GM12801 (cell line): ENCODE results near the gene BCAS3.

ENCODE experiments used
- TF ChIP-seq, protein P1 (sequence below): IDR thresholded peaks from one replicate; pipeline ENCODE4 v1.5.1; 2011; ENCODE audit warnings: control low read depth; ENCODE audit not compliant: insufficient read length; ENCODE audit errors: extremely low read depth

Gene BCAS3

GRCh38 chr17:61065263-61065773, 387.7 kb downstream of the BCAS3 start:
- TF ChIP-seq, protein P1, sequence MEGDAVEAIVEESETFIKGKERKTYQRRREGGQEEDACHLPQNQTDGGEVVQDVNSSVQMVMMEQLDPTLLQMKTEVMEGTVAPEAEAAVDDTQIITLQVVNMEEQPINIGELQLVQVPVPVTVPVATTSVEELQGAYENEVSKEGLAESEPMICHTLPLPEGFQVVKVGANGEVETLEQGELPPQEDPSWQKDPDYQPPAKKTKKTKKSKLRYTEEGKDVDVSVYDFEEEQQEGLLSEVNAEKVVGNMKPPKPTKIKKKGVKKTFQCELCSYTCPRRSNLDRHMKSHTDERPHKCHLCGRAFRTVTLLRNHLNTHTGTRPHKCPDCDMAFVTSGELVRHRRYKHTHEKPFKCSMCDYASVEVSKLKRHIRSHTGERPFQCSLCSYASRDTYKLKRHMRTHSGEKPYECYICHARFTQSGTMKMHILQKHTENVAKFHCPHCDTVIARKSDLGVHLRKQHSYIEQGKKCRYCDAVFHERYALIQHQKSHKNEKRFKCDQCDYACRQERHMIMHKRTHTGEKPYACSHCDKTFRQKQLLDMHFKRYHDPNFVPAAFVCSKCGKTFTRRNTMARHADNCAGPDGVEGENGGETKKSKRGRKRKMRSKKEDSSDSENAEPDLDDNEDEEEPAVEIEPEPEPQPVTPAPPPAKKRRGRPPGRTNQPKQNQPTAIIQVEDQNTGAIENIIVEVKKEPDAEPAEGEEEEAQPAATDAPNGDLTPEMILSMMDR, result no peak

DNA sequence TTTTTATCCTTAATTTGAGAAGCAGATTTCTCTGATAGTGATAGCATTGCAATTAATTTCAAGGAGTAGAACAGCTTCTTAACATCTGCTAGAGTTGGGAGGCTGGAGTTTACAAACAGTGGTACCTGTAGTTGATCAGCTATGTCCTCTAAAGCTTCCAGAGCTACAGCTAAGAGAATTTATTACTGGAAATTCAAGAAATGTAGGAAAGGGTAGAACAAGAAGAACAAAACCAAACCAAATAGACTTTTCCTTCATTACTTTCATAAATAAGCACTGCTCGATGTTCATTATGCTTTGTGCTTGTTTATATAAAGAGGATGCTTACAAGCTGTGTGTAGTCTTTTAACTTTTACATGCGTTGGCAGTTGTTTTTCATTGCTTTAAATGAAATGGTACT, 388.4 kb downstream of the BCAS3 start:
- TF ChIP-seq, protein P1, result no peak

DNA sequence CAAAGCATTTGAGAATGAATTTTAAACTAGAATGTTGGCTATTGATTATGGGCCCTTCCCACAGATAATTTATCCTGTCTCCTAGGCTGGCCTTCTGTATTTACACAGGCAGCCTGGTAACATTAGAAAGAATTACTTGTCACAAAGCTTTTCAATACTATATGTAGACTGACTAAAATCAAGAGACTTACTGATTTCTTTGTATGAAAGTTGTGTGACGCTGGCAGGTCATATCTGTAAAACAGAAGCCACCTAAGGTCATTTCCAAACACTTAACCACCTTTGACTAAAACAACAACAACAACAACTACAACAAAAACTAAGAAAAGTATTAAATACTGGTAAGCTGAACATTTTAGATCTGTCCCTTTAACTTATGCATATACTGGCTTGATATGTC, 393.0 kb downstream of the BCAS3 start:
- TF ChIP-seq, protein P1, result no peak

GRCh38 chr17:61072648-61073047, 395.0 kb downstream of the BCAS3 start:
- TF ChIP-seq, protein P1, result no peak

DNA sequence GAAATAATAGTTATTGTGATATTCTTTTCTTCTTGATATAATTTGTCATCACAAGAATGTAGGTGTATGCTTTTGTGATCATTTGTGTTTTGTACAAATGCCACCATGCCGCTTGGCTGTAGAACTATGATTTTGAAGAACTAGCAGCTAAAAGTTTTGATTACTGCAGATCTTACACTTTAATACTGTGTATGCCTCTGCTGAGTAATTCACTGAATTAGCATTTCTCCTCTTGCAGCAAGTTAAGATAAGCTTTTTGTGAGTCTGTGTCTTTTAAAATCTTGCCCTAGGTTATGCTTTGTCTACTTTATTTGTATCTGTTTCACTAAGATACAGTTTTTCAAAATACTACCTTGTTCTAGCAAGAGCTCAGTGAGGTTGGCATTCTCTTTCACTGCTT, 395.5 kb downstream of the BCAS3 start:
- TF ChIP-seq, protein P1, result no peak

DNA sequence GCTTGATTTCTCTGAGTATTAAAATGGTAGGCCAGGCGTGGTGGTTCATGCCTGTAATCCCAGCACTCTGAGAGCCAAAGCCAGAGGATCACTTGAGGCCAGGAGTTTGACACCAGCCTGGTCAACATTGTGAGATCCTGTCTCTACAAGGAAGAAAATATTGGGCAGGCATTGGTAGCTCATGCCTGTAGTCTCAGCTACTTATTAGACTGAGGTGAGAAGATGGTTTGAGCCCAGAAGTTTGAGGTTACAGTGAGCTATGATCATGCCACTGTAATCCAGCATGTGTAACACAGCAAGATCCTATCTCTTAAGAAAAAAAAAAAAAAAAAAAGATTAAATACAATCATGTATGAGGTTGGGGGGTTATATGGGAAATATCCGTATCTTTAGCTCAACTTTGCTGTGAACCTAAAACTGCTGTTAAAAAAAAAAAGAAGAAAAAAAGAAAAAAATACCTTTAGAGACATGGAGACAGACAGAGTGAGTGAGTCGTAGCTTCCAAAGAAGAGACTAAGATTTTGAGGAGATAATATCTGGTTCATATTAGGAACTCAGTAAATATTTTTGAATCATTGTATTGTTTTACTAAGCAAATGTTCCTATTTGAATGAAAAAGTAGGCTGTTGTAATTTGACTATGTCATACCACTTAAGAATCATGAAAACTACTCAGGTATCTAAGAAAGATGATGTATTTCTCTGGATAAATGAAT, 396.3 kb downstream of the BCAS3 start:
- TF ChIP-seq, protein P1, result no peak

DNA sequence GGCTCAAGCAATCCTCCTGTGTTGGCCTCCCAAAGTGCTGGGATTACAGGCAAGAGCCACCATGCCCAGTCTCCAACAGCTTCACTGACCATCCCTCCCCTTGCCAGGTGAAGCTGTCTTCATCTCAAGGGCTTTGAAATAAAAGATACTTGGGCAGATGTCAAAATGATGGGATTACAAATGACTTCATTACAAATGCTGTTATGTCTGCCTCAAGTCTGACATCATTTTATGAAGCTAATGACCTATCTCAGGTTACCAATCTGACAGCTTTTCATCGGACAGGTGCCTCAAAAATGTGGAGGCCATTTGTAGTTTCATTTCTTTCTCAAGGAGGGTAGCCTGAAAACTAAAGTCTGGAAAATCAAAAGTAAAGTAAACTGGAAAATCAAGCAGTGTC, 398.3 kb downstream of the BCAS3 start:
- TF ChIP-seq, protein P1, result no peak
